NT2/D1 (cell line): ENCODE results near the gene OR2T1.

Source experiments
- DNase-seq: peaks from one replicate; pipeline ENCODE4 v3.0.0-alpha.2; 2011; ENCODE audit warnings: low read depth, low spot score
- H3K27me3 ChIP-seq: 2 replicates; pipeline ENCODE4 v1.6.0; 2011; ENCODE audit warnings: mild to moderate bottlenecking; ENCODE audit not compliant: insufficient read length, insufficient read depth
- H3K36me3 ChIP-seq: 2 replicates; pipeline ENCODE4 v1.6.1; 2011; ENCODE audit warnings: mild to moderate bottlenecking, low read length, mixed read lengths; ENCODE audit not compliant: insufficient read depth, insufficient read length
- H3K4me1 ChIP-seq: 2 replicates; pipeline ENCODE4 v1.5.1; 2011; ENCODE audit not compliant: insufficient read depth, insufficient read length
- H3K4me3 ChIP-seq: 2 replicates; pipeline ENCODE4 v1.5.1; 2011; ENCODE audit warnings: low read depth; ENCODE audit not compliant: insufficient read length
- H3K9ac ChIP-seq: 2 replicates; pipeline ENCODE4 v1.6.0; 2011; ENCODE audit warnings: low read depth; ENCODE audit not compliant: insufficient read length
- H3K9me3 ChIP-seq: 2 replicates; pipeline ENCODE4 v1.5.1; 2011; ENCODE audit warnings: mild to moderate bottlenecking, low read length; ENCODE audit not compliant: insufficient read depth
- SUZ12 ChIP-seq: IDR thresholded peaks from 2 replicates; pipeline ENCODE4 v1.6.1; 2011; ENCODE audit not compliant: insufficient read length, insufficient read depth; ENCODE audit errors: extremely low read depth
- YY1 ChIP-seq: IDR thresholded peaks from 2 replicates; pipeline ENCODE4 v1.6.1; 2011; ENCODE audit not compliant: insufficient read length, insufficient read depth
- ZNF274 ChIP-seq: IDR thresholded peaks from 2 replicates; pipeline ENCODE4 v1.6.1; 2011; ENCODE audit warnings: mild to moderate bottlenecking, low read depth, low read length

The OR2T1 gene

GRCh38 chr1:248376916-248377315, 25.9 kb upstream of the OR2T1 start:
- Histone ChIP-seq H3K9ac (no peak overlapping the region), H3K9me3 (no peaks in the 10 kb centered on the region), H3K36me3 (no peaks in the 10 kb centered on the region), H3K27me3 (no peaks in the 10 kb centered on the region), H3K4me3 (no peak overlapping the region), H3K4me1 (no peaks in the 10 kb centered on the region)
- DNase-seq, result no peak
- TF ChIP-seq YY1, result no peak
- TF ChIP-seq ZNF274, result no peak
- TF ChIP-seq SUZ12, result no peak

- DNase-seq, result no peak
- TF ChIP-seq ZNF274, result no peak
- no peak for TF ChIP-seq SUZ12
- TF ChIP-seq YY1, result no peak
- no peaks in the 10 kb centered on the region for H3K36me3 ChIP-seq
- H3K27me3 ChIP-seq, result no peaks in the 10 kb centered on the region
- H3K9ac ChIP-seq, result no peak overlapping the region
- H3K9me3 ChIP-seq, result no peaks in the 10 kb centered on the region
- H3K4me1 ChIP-seq, result no peaks in the 10 kb centered on the region
- H3K4me3 ChIP-seq, result no peak overlapping the region
These were observed 22.0 kb upstream of the OR2T1 start for GRCh38 chr1:248380854-248381253.

- Histone ChIP-seq H3K4me3 (no peak overlapping the region), H3K4me1 (no peaks in the 10 kb centered on the region), H3K36me3 (no peaks in the 10 kb centered on the region), H3K9ac (no peak overlapping the region), H3K27me3 (no peaks in the 10 kb centered on the region), H3K9me3 (no peaks in the 10 kb centered on the region)
- TF ChIP-seq ZNF274 (no peak), SUZ12 (no peak), YY1 (no peak)
- DNase-seq, result no peak
These were observed 14.4 kb upstream of the OR2T1 start for GRCh38 chr1:248388426-248388825.

- no peak overlapping the region for H3K4me3 ChIP-seq
- H3K27me3 ChIP-seq, result no peaks in the 10 kb centered on the region
- DNase-seq, result no peak
- H3K36me3 ChIP-seq, result no peaks in the 10 kb centered on the region
- H3K9ac ChIP-seq, result no peak overlapping the region
- no peaks in the 10 kb centered on the region for H3K4me1 ChIP-seq
- no peaks in the 10 kb centered on the region for H3K9me3 ChIP-seq
- no peak for TF ChIP-seq ZNF274
- no peak for TF ChIP-seq YY1
- TF ChIP-seq SUZ12, result no peak
These were observed 9.8 kb upstream of the OR2T1 start for GRCh38 chr1:248393050-248393449.

GRCh38 chr1:248404024-248404423, 1.2 kb downstream of the OR2T1 start:
- DNase-seq, result peak; percentile 54
- TF ChIP-seq SUZ12, result no peak
- TF ChIP-seq YY1, result no peak
- no peak for TF ChIP-seq ZNF274
- Histone ChIP-seq H3K36me3 (no peaks in the 10 kb centered on the region), H3K4me1 (no peaks in the 10 kb centered on the region), H3K9me3 (no peaks in the 10 kb centered on the region; the same call in 1 of the 2 replicates), H3K27me3 (no peaks in the 10 kb centered on the region), H3K9ac (no peak overlapping the region), H3K4me3 (no peak overlapping the region)

GRCh38 chr1:248406721-248407692, 4.2 kb downstream of the OR2T1 start:
- H3K9ac ChIP-seq, result no peak overlapping the region
- no peak overlapping the region for H3K4me3 ChIP-seq
- no peaks in the 10 kb centered on the region for H3K4me1 ChIP-seq
- no peak for DNase-seq
- TF ChIP-seq SUZ12 (no peak), YY1 (no peak), ZNF274 (no peak)
- no peaks in the 10 kb centered on the region; the same call in 1 of the 2 replicates for H3K9me3 ChIP-seq
- no peaks in the 10 kb centered on the region for H3K27me3 ChIP-seq
- H3K36me3 ChIP-seq, result no peaks in the 10 kb centered on the region

GRCh38 chr1:248416226-248416625, 13.4 kb downstream of the OR2T1 start:
- no peaks in the 10 kb centered on the region for H3K4me1 ChIP-seq
- peaks cover 17% of the 10 kb centered on the region for H3K9me3 ChIP-seq
- no peaks in the 10 kb centered on the region for H3K27me3 ChIP-seq
- no peak for DNase-seq
- no peaks in the 10 kb centered on the region for H3K36me3 ChIP-seq
- no peak overlapping the region for H3K4me3 ChIP-seq
- TF ChIP-seq YY1, result no peak
- TF ChIP-seq SUZ12, result no peak
- TF ChIP-seq ZNF274, result no peak
- no peak overlapping the region for H3K9ac ChIP-seq
